ENCODE results near the gene RBFOX1.

DNA sequence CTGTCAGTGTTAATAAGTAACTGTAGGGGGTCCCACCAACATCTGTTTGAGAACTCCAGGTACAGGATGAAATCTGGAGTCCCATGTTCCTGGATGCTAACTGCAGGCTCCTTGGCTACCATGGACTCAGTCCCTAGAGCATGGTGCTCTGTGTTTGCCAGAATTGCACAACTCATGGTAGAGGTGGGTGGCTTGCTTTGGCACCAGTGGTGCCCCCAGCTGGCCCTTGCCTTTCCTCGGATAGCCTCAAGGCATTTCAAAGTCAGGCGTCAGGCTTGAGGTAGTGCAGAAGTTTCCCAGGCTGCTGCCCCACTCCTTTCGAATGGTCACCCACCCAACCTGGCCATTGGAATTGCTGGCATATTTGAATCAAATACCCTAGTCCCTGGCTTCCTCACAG, 179.9 kb downstream of the RBFOX1 start:
- TF ChIP-seq, protein P1, sequence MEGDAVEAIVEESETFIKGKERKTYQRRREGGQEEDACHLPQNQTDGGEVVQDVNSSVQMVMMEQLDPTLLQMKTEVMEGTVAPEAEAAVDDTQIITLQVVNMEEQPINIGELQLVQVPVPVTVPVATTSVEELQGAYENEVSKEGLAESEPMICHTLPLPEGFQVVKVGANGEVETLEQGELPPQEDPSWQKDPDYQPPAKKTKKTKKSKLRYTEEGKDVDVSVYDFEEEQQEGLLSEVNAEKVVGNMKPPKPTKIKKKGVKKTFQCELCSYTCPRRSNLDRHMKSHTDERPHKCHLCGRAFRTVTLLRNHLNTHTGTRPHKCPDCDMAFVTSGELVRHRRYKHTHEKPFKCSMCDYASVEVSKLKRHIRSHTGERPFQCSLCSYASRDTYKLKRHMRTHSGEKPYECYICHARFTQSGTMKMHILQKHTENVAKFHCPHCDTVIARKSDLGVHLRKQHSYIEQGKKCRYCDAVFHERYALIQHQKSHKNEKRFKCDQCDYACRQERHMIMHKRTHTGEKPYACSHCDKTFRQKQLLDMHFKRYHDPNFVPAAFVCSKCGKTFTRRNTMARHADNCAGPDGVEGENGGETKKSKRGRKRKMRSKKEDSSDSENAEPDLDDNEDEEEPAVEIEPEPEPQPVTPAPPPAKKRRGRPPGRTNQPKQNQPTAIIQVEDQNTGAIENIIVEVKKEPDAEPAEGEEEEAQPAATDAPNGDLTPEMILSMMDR (IDR thresholded peaks at IDR 0.05): no peak
- no peak for TF ChIP-seq POLR2A (IDR thresholded peaks at IDR 0.05)

Measured in heart left ventricle (tissue), 13 donors.